Cardiac fibroblast (primary cell): ENCODE measurements around the gene ARRDC1.

Experiments
- DNase-seq, 2 donors: peaks; one replicate each; pipeline versions ENCODE4 v3.0.0 to v3.0.0-alpha.2; 2010; ENCODE audit warnings: low read depth in 2 of 2
- H3K4me3 ChIP-seq, 2 donors: replicated peaks in 1 of 2; 1 replicate in 1 of 2; 2 replicates in 1 of 2; pipeline ENCODE4 v1.5.1; 2011; ENCODE audit warnings: low read depth in 2 of 2, low read length in 2 of 2, mild to moderate bottlenecking in 2 of 2, moderate library complexity in 1 of 2
- TF ChIP-seq, protein P1 (sequence below): IDR thresholded peaks from one replicate; pipeline ENCODE4 v1.5.1; 2011; ENCODE audit warnings: low read depth, mild to moderate bottlenecking, low read length, inconsistent platforms

ARRDC1 gene

DNA sequence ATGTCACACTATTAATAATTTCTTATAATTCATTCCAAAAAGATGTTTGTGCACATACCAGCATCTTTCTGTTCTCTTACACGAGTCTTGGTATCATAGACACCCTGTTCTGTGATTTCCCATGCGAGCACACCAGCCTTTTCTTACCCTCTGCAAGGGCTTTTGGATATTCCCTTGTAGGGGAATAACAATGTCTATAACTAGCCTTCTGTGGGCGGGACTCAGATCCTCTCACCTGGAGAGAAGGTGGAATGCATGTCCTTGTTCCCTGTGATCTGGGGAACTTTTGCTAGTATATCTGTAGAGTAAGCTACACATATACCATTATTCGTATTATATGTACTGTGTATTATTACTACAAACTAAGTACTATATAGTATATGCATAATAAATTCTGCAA is 58.1 kb downstream of the ARRDC1 start:
- no peak overlapping the region for H3K4me3 ChIP-seq
- TF ChIP-seq, protein P1, sequence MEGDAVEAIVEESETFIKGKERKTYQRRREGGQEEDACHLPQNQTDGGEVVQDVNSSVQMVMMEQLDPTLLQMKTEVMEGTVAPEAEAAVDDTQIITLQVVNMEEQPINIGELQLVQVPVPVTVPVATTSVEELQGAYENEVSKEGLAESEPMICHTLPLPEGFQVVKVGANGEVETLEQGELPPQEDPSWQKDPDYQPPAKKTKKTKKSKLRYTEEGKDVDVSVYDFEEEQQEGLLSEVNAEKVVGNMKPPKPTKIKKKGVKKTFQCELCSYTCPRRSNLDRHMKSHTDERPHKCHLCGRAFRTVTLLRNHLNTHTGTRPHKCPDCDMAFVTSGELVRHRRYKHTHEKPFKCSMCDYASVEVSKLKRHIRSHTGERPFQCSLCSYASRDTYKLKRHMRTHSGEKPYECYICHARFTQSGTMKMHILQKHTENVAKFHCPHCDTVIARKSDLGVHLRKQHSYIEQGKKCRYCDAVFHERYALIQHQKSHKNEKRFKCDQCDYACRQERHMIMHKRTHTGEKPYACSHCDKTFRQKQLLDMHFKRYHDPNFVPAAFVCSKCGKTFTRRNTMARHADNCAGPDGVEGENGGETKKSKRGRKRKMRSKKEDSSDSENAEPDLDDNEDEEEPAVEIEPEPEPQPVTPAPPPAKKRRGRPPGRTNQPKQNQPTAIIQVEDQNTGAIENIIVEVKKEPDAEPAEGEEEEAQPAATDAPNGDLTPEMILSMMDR = no peak
- DNase-seq = no peak

DNA sequence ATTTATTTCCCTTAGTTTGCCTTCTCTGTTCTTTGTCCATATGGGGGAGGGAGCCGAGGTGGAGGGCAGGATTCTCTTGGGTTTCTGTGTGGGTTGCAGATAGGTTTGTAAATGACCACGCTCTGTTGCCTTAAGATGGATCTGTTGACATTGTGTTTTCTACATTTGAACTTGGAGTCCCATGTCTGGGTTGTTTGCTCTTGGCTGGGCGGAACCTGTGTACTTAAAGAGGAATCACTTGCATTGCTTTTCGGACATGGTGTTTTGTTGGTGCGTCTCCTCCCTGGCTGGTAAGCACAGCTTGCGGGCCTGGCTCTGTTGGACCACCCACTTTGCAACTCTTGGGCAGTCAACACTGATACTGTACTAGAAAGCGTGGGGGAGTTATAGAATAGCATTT is 59.2 kb downstream of the ARRDC1 start:
- DNase-seq = no peak
- TF ChIP-seq, protein P1 = no peak
- no peak overlapping the region for H3K4me3 ChIP-seq
